Measurements from ENCODE around the gene ACOX1. TPM values are rescaled to one million over a fixed set of nuclear protein-coding genes. Genes with fewer than 3 reads are reported as not detected.
A peak's percentile ranks its signal among the peaks of the same experiment; 100 is the strongest.

The ACOX1 gene
- total and polyA plus RNA-seq, 2 of the 13 experiments (the other 11 are each of a cell fraction or from before 2014, with no cell fraction given) = 86.4 to 120 TPM

GRCh38 chr17:75917917-75918445 lies 61.0 kb downstream of the ACOX1 start:
- Histone ChIP-seq H3K36me3 (replicated peaks in 1 of 2; ENCODE audit: control insufficient read depth in 1 of 2, insufficient read depth in 2 of 2, low read length in 2 of 2) (no peaks in the 10 kb centered on the region), H3K27ac (ENCODE audit: extremely low read length, insufficient read depth, low read length) (no peak overlapping the region), H3K4me3 (replicated peaks in 1 of 3; ENCODE audit: insufficient read depth in 1 of 3, low read depth in 2 of 3, low read length in 3 of 3) (no peak overlapping the region), H3K9ac (ENCODE audit: insufficient read depth, low read depth, low read length) (no peak overlapping the region), H3K4me1 (ENCODE audit: insufficient read depth, low read length) (peaks cover 35% of the 10 kb centered on the region), H2AFZ (ENCODE audit: low read length) (no peak overlapping the region), H3K9me3 (ENCODE audit: low read length) (no peaks in the 10 kb centered on the region), H3K79me2 (ENCODE audit: insufficient read depth, low read length) (no peaks in the 10 kb centered on the region), H4K20me1 (ENCODE audit: insufficient read depth, low read length) (no peaks in the 10 kb centered on the region), H3K4me2 (ENCODE audit: low read depth, low read length) (no peak overlapping the region), H3K27me3 (ENCODE audit: control insufficient read depth in 1 of 2, insufficient read depth in 2 of 2, low read length in 2 of 2) (no peaks in the 10 kb centered on the region)
- in situ Hi-C loops (cut with HindIII; ENCODE audit: extremely low pct_ligation_motif_present, low pct_unique_long_range_greater_than_20kb) = no loop called here
- no peak for TF ChIP-seq ZMYM2 (CRISPR knock-in tag; IDR thresholded peaks at IDR 0.05)
- TF ChIP-seq ZNF251 (CRISPR knock-in tag; IDR thresholded peaks at IDR 0.05) = no peak
- no peak for TF ChIP-seq FOXK2 (IDR thresholded peaks at IDR 0.05)
- ChIA-PET POLR2A (interaction anchor here (0.7 to 1.4 kb wide), 4 partner anchors 9 to 23 kb away, joined by 3 to 6 read pairs (median 4); partner anchors contain the start of genes FBF1 and MRPL38), CTCF (ENCODE audit: low intra/inter-chr PET ratio, low total read pairs) (no interaction called here)
- ATAC-seq (no peak), DNase-seq (ENCODE audit: low spot score) (no peak), FAIRE-seq (no peak)
- WGBS (ENCODE audit: low lambda C conversion rate) = 91% methylated on average over 28 of the region's 31 CpGs
- intact Hi-C loops (cut with micrococcal nuclease; ENCODE audit: unreplicated experiment) = no loop called here
- no TSS peak for BruUV-seq (replicated peaks)

- FAIRE-seq (no peak), DNase-seq (ENCODE audit: low spot score) (no peak), ATAC-seq (no peak)
- H3K27ac ChIP-seq (ENCODE audit: extremely low read length, insufficient read depth, low read length) = no peak overlapping the region
- CTCF ChIA-PET (ENCODE audit: low intra/inter-chr PET ratio, low total read pairs) = no interaction called here
- no peaks in the 10 kb centered on the region for H3K9me3 ChIP-seq (ENCODE audit: low read length)
- no peak overlapping the region for H3K9ac ChIP-seq (ENCODE audit: insufficient read depth, low read depth, low read length)
- POLR2A ChIA-PET = interaction anchor here (1.0 to 1.4 kb wide), 3 partner anchors 10 to 24 kb away, joined by 3 to 6 read pairs (median 4); partner anchors contain the start of genes FBF1 and MRPL38
- no peaks in the 10 kb centered on the region for H3K27me3 ChIP-seq (ENCODE audit: control insufficient read depth in 1 of 2, insufficient read depth in 2 of 2, low read length in 2 of 2)
- no peak overlapping the region for H2AFZ ChIP-seq (ENCODE audit: low read length)
- no peak overlapping the region for H3K4me2 ChIP-seq (ENCODE audit: low read depth, low read length)
- WGBS (ENCODE audit: low lambda C conversion rate) = 79% methylated on average over 17 of the region's 23 CpGs
- intact Hi-C loops (cut with micrococcal nuclease; ENCODE audit: unreplicated experiment) = no loop called here
- no TSS peak for BruUV-seq (replicated peaks)
- H3K79me2 ChIP-seq (ENCODE audit: insufficient read depth, low read length) = no peaks in the 10 kb centered on the region
- H3K4me3 ChIP-seq (replicated peaks in 1 of 3; ENCODE audit: insufficient read depth in 1 of 3, low read depth in 2 of 3, low read length in 3 of 3) = no peak overlapping the region; a peak in 1 of 6 replicates
- peaks cover 28% of the 10 kb centered on the region for H3K4me1 ChIP-seq (ENCODE audit: insufficient read depth, low read length)
- no peaks in the 10 kb centered on the region for H3K36me3 ChIP-seq (replicated peaks in 1 of 2; ENCODE audit: control insufficient read depth in 1 of 2, insufficient read depth in 2 of 2, low read length in 2 of 2)
- no peaks in the 10 kb centered on the region for H4K20me1 ChIP-seq (ENCODE audit: insufficient read depth, low read length)
- in situ Hi-C loops (cut with HindIII; ENCODE audit: extremely low pct_ligation_motif_present, low pct_unique_long_range_greater_than_20kb) = no loop called here
- TF ChIP-seq, protein P1, sequence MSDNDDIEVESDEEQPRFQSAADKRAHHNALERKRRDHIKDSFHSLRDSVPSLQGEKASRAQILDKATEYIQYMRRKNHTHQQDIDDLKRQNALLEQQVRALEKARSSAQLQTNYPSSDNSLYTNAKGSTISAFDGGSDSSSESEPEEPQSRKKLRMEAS (IDR thresholded peaks at IDR 0.05) = no peak
- TF ChIP-seq, protein P2, sequence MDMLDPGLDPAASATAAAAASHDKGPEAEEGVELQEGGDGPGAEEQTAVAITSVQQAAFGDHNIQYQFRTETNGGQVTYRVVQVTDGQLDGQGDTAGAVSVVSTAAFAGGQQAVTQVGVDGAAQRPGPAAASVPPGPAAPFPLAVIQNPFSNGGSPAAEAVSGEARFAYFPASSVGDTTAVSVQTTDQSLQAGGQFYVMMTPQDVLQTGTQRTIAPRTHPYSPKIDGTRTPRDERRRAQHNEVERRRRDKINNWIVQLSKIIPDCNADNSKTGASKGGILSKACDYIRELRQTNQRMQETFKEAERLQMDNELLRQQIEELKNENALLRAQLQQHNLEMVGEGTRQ (IDR thresholded peaks at IDR 0.05; ENCODE audit: low read depth, low read length) = no peak
- TF ChIP-seq, protein P2 (CRISPR knock-in tag; IDR thresholded peaks at IDR 0.05; ENCODE audit: borderline replicate concordance) = no peak
- TF ChIP-seq, protein P3, sequence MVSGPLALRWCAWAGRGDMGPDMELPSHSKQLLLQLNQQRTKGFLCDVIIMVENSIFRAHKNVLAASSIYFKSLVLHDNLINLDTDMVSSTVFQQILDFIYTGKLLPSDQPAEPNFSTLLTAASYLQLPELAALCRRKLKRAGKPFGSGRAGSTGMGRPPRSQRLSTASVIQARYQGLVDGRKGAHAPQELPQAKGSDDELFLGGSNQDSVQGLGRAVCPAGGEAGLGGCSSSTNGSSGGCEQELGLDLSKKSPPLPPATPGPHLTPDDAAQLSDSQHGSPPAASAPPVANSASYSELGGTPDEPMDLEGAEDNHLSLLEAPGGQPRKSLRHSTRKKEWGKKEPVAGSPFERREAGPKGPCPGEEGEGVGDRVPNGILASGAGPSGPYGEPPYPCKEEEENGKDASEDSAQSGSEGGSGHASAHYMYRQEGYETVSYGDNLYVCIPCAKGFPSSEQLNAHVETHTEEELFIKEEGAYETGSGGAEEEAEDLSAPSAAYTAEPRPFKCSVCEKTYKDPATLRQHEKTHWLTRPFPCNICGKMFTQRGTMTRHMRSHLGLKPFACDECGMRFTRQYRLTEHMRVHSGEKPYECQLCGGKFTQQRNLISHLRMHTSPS (CRISPR knock-in tag; IDR thresholded peaks at IDR 0.05; ENCODE audit: low read depth) = 0 out of 2 replicates have a peak, but pooled peaks have one; percentile 47
- no peak for TF ChIP-seq ZFP36L1 (CRISPR knock-in tag; IDR thresholded peaks at IDR 0.05)
- TF ChIP-seq NR2F6 (IDR thresholded peaks at IDR 0.05) = peak; percentile 34; the same call in 1 of the 2 replicates
- peak; percentile 57; the same call in 1 of the 2 replicates for TF ChIP-seq NR2F6 (CRISPR knock-in tag; IDR thresholded peaks at IDR 0.05)
Observed at GRCh38 chr17:75917141-75917916, 61.6 kb downstream of the ACOX1 start.
